ENCODE data around the gene RESP18. TPM values are rescaled to one million over a fixed set of nuclear protein-coding genes. Genes with fewer than 3 reads are reported as not detected.

RESP18 gene
- total and polyA plus RNA-seq, 4 donors, result 1.1 to 7.0 (median 4.7) TPM

DNA sequence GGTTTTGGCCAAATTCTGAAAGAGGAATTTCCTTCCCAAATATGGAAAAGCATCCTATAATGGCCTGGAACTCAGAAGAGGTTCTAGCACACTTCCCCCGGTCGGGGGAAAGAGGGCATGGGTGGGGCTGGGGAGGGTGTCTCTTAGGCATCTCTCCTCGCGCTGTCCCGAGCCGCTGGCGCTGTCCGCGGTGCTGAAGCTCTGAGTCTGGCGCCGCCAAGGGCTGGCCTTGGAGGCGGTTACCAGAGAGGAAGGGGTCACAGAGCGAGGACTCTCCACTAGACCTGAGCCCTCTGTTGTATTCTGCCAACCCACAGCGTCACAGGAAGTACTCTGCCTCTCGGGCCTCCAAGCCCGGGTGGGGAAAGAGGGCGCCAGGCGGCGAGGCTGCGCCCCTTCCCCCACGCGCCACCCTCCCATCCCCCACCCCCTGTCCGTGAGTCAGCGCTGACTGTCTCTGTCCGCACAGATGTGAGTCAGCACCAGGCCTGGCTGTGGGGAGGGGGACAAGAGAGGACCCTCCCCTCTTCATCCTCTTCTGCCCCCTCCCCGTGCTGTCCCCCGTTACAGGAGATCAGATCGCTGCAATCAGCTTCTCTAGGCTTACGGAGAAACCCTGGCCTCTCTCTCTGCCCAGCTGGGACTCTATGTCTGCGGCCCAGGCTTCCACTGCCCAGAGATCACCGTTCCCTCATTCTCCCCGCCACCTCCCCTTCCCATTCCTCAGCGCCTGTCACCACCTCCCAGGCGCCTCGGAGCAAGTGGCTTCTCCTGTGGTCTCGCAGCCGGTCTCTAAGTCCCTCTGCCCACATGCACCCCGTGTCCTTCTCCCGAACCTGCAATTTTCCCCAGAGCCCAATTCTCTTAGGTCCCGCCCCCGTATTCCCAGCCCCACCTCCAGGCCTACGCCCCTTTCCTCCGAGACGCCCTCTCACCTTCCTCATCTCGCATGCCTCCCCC, 24.1 kb downstream of the RESP18 start:
- peak overlapping the region; percentile 35 for H3K4me3 ChIP-seq (ENCODE audit: low read depth, low read length)
- no peaks in the 10 kb centered on the region for H3K9me3 ChIP-seq (ENCODE audit: control insufficient read depth, insufficient read depth, low read length)
- H3K36me3 ChIP-seq (ENCODE audit: control insufficient read depth, insufficient read depth, low read length), result peaks cover 3% of the 10 kb centered on the region
- no peak overlapping the region for H3K27ac ChIP-seq (ENCODE audit: low read depth, low read length)
- WGBS (ENCODE audit: insufficient coverage), result under 1% methylated on average over 33 of the region's 45 CpGs
- DNase-seq (ENCODE audit: low read depth in 4 of 6, low spot score in 6 of 6), result peak in 2 of 6 donors; percentile 79 to 86
- H3K27me3 ChIP-seq (ENCODE audit: control insufficient read depth, insufficient read depth, low read length), result peaks cover 17% of the 10 kb centered on the region
- peaks cover 17% of the 10 kb centered on the region for H3K4me1 ChIP-seq (ENCODE audit: control insufficient read depth, insufficient read depth, low read length)

- Histone ChIP-seq H3K36me3 (ENCODE audit: control insufficient read depth, insufficient read depth, low read length) (peaks cover 22% of the 10 kb centered on the region), H3K4me1 (ENCODE audit: control insufficient read depth, insufficient read depth, low read length) (peaks cover 17% of the 10 kb centered on the region), H3K9me3 (ENCODE audit: control insufficient read depth, insufficient read depth, low read length) (no peaks in the 10 kb centered on the region), H3K4me3 (ENCODE audit: low read depth, low read length) (no peak overlapping the region), H3K27ac (ENCODE audit: low read depth, low read length) (no peak overlapping the region), H3K27me3 (ENCODE audit: control insufficient read depth, insufficient read depth, low read length) (peaks cover 17% of the 10 kb centered on the region)
- WGBS (ENCODE audit: insufficient coverage), result 40% methylated on average over 1 of the region's 1 CpG
- no peak for DNase-seq (ENCODE audit: low read depth in 4 of 6, low spot score in 6 of 6)
These were observed 26.5 kb downstream of the RESP18 start for GRCh38 chr2:219306047-219306446.

- no peaks in the 10 kb centered on the region for H3K9me3 ChIP-seq (ENCODE audit: control insufficient read depth, insufficient read depth, low read length)
- WGBS (ENCODE audit: insufficient coverage), result 21% methylated on average over 1 of the region's 2 CpGs
- H3K36me3 ChIP-seq (ENCODE audit: control insufficient read depth, insufficient read depth, low read length), result peaks cover 31% of the 10 kb centered on the region
- H3K4me1 ChIP-seq (ENCODE audit: control insufficient read depth, insufficient read depth, low read length), result peaks cover 15% of the 10 kb centered on the region
- no peak for DNase-seq (ENCODE audit: low read depth in 4 of 6, low spot score in 6 of 6)
- peaks cover 10% of the 10 kb centered on the region for H3K27me3 ChIP-seq (ENCODE audit: control insufficient read depth, insufficient read depth, low read length)
- H3K27ac ChIP-seq (ENCODE audit: low read depth, low read length), result no peak overlapping the region
- H3K4me3 ChIP-seq (ENCODE audit: low read depth, low read length), result no peak overlapping the region
These were observed 28.3 kb downstream of the RESP18 start for GRCh38 chr2:219304223-219304622.

DNA sequence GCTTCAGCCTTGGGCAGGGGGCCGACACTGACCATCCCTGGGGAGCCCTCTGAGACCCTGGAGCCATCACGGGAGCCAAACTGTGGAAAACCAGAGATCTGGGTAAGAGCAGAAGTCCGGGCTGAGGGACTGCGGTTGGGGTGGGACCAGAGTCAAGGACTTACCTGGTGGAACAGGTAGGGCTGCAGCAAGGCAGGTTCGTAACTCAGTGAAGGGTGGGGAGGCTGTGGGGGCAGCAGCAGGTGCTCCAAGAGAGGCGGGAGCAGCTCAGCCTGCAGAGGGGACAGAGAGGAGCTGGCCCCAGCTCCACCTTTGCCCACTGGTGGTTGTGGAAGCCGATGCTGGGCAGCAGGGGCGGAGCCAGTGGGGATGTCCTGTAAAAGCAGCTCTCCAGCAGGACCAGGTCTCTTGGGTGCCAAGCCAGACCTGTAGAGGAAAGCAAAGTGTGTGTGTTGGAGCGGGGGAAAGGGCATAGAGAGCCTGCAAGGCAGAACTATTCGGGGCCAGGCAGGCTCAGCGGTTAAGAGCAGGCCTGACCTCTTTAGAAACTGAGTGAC, 30.1 kb downstream of the RESP18 start:
- Histone ChIP-seq H3K9me3 (ENCODE audit: control insufficient read depth, insufficient read depth, low read length) (no peaks in the 10 kb centered on the region), H3K27ac (ENCODE audit: low read depth, low read length) (no peak overlapping the region), H3K4me3 (ENCODE audit: low read depth, low read length) (no peak overlapping the region), H3K27me3 (ENCODE audit: control insufficient read depth, insufficient read depth, low read length) (peaks cover 10% of the 10 kb centered on the region), H3K36me3 (ENCODE audit: control insufficient read depth, insufficient read depth, low read length) (peaks cover 41% of the 10 kb centered on the region), H3K4me1 (ENCODE audit: control insufficient read depth, insufficient read depth, low read length) (peaks cover 8% of the 10 kb centered on the region)
- WGBS (ENCODE audit: insufficient coverage), result 71% methylated on average over 11 of the region's 11 CpGs
- DNase-seq (ENCODE audit: low read depth in 4 of 6, low spot score in 6 of 6), result no peak

GRCh38 chr2:219300022-219300421, 32.5 kb downstream of the RESP18 start:
- Histone ChIP-seq H3K27ac (ENCODE audit: low read depth, low read length) (no peak overlapping the region), H3K27me3 (ENCODE audit: control insufficient read depth, insufficient read depth, low read length) (peaks cover 5% of the 10 kb centered on the region), H3K4me3 (ENCODE audit: low read depth, low read length) (no peak overlapping the region), H3K4me1 (ENCODE audit: control insufficient read depth, insufficient read depth, low read length) (peaks cover 6% of the 10 kb centered on the region), H3K36me3 (ENCODE audit: control insufficient read depth, insufficient read depth, low read length) (peaks cover 56% of the 10 kb centered on the region), H3K9me3 (ENCODE audit: control insufficient read depth, insufficient read depth, low read length) (no peaks in the 10 kb centered on the region)
- no peak for DNase-seq (ENCODE audit: low read depth in 4 of 6, low spot score in 6 of 6)
- 59% methylated on average over 4 of the region's 5 CpGs for WGBS (ENCODE audit: insufficient coverage)

- Histone ChIP-seq H3K9me3 (ENCODE audit: control insufficient read depth, insufficient read depth, low read length) (no peaks in the 10 kb centered on the region), H3K27me3 (ENCODE audit: control insufficient read depth, insufficient read depth, low read length) (peaks cover 5% of the 10 kb centered on the region), H3K27ac (ENCODE audit: low read depth, low read length) (no peak overlapping the region), H3K4me3 (ENCODE audit: low read depth, low read length) (no peak overlapping the region), H3K36me3 (ENCODE audit: control insufficient read depth, insufficient read depth, low read length) (peaks cover 59% of the 10 kb centered on the region), H3K4me1 (ENCODE audit: control insufficient read depth, insufficient read depth, low read length) (peaks cover 11% of the 10 kb centered on the region)
- 85% methylated on average over 6 of the region's 6 CpGs for WGBS (ENCODE audit: insufficient coverage)
- DNase-seq (ENCODE audit: low read depth in 4 of 6, low spot score in 6 of 6), result no peak
These were observed 33.2 kb downstream of the RESP18 start for GRCh38 chr2:219299372-219299760.

DNA sequence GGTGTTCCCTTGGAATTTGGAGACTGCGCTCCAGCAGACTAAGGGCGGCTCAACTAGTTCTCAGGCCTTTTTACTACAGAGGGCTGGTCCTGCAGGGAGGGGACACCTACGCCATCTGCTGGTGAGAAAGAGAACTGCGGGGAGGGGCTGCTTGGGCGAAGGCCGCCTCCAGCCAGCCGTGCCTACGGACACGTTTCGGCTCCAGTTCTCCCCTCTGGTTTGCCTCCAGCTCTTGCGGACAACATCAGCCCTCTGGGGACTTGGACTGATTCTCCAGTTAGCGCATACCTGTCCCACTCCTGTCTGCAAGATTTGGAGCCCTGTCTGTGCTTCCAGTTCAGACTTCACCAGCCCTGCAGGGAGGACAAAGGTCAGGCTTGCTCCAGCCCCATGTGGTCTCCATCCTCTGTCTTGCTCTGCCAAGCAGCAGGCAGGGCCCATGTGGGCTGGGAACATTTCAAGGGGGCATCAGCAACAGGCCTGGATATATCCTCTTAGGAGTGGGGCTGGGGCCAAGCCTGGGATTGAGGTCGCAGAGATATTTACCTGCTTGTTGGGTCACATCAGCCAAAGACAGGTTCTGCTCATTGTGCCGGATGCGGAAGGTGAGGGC, 33.7 kb downstream of the RESP18 start:
- no peaks in the 10 kb centered on the region for H3K9me3 ChIP-seq (ENCODE audit: control insufficient read depth, insufficient read depth, low read length)
- H3K36me3 ChIP-seq (ENCODE audit: control insufficient read depth, insufficient read depth, low read length), result peaks cover 62% of the 10 kb centered on the region
- 22% methylated on average over 15 of the region's 15 CpGs for WGBS (ENCODE audit: insufficient coverage)
- no peak overlapping the region for H3K4me3 ChIP-seq (ENCODE audit: low read depth, low read length)
- H3K27me3 ChIP-seq (ENCODE audit: control insufficient read depth, insufficient read depth, low read length), result peaks cover 5% of the 10 kb centered on the region
- H3K27ac ChIP-seq (ENCODE audit: low read depth, low read length), result no peak overlapping the region
- DNase-seq (ENCODE audit: low read depth in 4 of 6, low spot score in 6 of 6), result peak in 3 of 6 donors; percentile 66 to 91 (median 89)
- H3K4me1 ChIP-seq (ENCODE audit: control insufficient read depth, insufficient read depth, low read length), result peaks cover 16% of the 10 kb centered on the region

DNA sequence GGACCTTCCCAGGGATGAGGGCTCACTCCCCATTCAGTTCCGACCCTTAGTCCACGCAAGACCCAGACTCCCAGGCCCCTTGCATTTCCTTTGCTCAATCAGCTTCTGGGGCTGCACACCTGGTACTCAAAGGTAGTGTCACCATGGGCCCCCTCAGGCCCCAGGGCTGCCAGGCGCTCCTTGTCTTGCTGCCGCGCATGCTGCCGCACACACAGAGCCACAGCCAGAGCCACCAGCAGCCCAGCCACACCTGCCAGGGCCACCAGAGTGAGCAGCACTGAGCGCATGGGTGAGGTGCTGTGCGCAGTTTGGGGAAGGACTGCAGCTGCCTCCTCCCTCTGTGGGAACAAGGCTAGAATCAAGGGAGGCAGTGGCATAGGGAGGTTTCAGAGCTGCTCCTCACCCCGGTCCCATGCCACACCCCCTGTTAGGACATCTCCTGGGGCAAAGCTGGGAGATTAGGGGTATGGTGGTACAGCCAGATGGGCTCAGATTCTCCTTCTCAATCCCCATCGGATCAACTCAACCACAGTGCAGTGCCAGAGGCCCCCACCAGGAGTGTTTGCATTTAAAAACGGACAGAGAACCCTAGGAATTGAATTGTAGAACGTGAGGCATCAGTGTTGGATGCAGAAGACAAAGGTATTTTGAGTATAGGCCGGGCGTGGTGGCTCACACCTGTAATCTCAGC, 34.6 kb downstream of the RESP18 start:
- peaks cover 20% of the 10 kb centered on the region for H3K4me1 ChIP-seq (ENCODE audit: control insufficient read depth, insufficient read depth, low read length)
- no peaks in the 10 kb centered on the region for H3K9me3 ChIP-seq (ENCODE audit: control insufficient read depth, insufficient read depth, low read length)
- H3K27ac ChIP-seq (ENCODE audit: low read depth, low read length), result no peak overlapping the region
- H3K4me3 ChIP-seq (ENCODE audit: low read depth, low read length), result no peak overlapping the region
- H3K27me3 ChIP-seq (ENCODE audit: control insufficient read depth, insufficient read depth, low read length), result peaks cover 5% of the 10 kb centered on the region
- H3K36me3 ChIP-seq (ENCODE audit: control insufficient read depth, insufficient read depth, low read length), result peaks cover 62% of the 10 kb centered on the region
- 82% methylated on average over 12 of the region's 14 CpGs for WGBS (ENCODE audit: insufficient coverage)
- no peak for DNase-seq (ENCODE audit: low read depth in 4 of 6, low spot score in 6 of 6)

DNA sequence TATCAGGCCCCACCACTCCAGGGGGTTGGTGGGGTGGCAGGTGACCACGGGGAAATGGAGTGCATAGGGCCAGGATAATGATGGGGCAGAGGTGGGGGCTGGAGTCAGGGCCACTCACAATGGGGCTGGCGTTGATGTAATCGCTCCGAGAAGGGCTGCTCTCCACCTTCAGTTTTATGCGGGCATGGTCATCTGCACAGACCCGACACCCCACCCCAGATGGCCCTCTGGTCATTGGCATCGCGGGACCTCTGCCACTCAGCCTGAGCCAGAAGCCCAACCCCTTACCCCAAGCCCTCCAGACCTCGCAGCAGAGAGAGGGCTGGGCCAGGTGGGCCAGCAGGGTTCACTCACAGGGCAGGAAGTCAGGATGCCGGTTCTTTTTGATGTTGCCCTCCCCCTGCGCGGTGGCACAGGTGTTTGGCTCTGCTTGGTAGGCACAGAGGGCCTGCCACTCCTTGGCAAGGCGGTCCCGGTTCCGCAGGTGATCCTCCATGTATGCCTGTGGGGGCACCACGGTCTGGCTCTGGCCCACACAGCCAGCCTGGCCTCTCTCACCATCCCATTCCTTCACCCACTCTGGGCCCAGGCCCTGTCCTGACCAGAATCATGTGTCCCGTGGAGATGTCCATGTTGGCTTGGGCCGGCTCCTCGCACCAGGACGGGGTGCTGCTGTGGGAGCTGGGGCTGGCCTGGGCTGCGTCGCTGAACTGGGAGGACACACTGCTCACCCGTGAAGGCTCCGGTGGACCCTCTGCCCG, 35.7 kb downstream of the RESP18 start:
- Histone ChIP-seq H3K36me3 (ENCODE audit: control insufficient read depth, insufficient read depth, low read length) (peaks cover 51% of the 10 kb centered on the region), H3K27me3 (ENCODE audit: control insufficient read depth, insufficient read depth, low read length) (peaks cover 5% of the 10 kb centered on the region), H3K9me3 (ENCODE audit: control insufficient read depth, insufficient read depth, low read length) (no peaks in the 10 kb centered on the region), H3K4me3 (ENCODE audit: low read depth, low read length) (no peak overlapping the region), H3K27ac (ENCODE audit: low read depth, low read length) (no peak overlapping the region), H3K4me1 (ENCODE audit: control insufficient read depth, insufficient read depth, low read length) (peaks cover 20% of the 10 kb centered on the region)
- DNase-seq (ENCODE audit: low read depth in 4 of 6, low spot score in 6 of 6), result no peak
- WGBS (ENCODE audit: insufficient coverage), result 86% methylated on average over 25 of the region's 25 CpGs
